ENCODE data around the gene SMARCC1.

GRCh38 chr3:47643092-47643491 lies 138.6 kb downstream of the SMARCC1 start:
- TF ChIP-seq, protein P1, sequence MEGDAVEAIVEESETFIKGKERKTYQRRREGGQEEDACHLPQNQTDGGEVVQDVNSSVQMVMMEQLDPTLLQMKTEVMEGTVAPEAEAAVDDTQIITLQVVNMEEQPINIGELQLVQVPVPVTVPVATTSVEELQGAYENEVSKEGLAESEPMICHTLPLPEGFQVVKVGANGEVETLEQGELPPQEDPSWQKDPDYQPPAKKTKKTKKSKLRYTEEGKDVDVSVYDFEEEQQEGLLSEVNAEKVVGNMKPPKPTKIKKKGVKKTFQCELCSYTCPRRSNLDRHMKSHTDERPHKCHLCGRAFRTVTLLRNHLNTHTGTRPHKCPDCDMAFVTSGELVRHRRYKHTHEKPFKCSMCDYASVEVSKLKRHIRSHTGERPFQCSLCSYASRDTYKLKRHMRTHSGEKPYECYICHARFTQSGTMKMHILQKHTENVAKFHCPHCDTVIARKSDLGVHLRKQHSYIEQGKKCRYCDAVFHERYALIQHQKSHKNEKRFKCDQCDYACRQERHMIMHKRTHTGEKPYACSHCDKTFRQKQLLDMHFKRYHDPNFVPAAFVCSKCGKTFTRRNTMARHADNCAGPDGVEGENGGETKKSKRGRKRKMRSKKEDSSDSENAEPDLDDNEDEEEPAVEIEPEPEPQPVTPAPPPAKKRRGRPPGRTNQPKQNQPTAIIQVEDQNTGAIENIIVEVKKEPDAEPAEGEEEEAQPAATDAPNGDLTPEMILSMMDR (IDR thresholded peaks at IDR 0.05): no peak
- no peak for TF ChIP-seq HOXA7 (CRISPR knock-in tag; IDR thresholded peaks at IDR 0.05)
- no peak for TF ChIP-seq GATA3 (IDR thresholded peaks at IDR 0.05; ENCODE audit: borderline replicate concordance)
- no peak for TF ChIP-seq MAX (IDR thresholded peaks at IDR 0.05)
- TF ChIP-seq REST (IDR thresholded peaks at IDR 0.05): no peak
- TF ChIP-seq SMC3 (IDR thresholded peaks at IDR 0.05): no peak
- TF ChIP-seq POLR2A (IDR thresholded peaks at IDR 0.05; ENCODE audit: low read length): no peak
- no peak for TF ChIP-seq POLR2AphosphoS2 (conservative IDR thresholded peaks at IDR 0.05; ENCODE audit: low read length)
- TF ChIP-seq, protein P2, sequence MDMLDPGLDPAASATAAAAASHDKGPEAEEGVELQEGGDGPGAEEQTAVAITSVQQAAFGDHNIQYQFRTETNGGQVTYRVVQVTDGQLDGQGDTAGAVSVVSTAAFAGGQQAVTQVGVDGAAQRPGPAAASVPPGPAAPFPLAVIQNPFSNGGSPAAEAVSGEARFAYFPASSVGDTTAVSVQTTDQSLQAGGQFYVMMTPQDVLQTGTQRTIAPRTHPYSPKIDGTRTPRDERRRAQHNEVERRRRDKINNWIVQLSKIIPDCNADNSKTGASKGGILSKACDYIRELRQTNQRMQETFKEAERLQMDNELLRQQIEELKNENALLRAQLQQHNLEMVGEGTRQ (IDR thresholded peaks at IDR 0.05): no peak
- TF ChIP-seq, protein P3, sequence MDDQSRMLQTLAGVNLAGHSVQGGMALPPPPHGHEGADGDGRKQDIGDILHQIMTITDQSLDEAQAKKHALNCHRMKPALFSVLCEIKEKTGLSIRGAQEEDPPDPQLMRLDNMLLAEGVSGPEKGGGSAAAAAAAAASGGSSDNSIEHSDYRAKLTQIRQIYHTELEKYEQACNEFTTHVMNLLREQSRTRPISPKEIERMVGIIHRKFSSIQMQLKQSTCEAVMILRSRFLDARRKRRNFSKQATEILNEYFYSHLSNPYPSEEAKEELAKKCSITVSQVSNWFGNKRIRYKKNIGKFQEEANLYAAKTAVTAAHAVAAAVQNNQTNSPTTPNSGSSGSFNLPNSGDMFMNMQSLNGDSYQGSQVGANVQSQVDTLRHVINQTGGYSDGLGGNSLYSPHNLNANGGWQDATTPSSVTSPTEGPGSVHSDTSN (IDR thresholded peaks at IDR 0.05): no peak
- TF ChIP-seq NR3C1 (IDR thresholded peaks at IDR 0.05): no peak

All from A549 (cell line).